HEK293 (cell line): ENCODE data around the gene SLC34A2.

Experiments
- CTCF ChIA-PET: fragments of 350-600 bp; formaldehyde crosslinking; extraction: SDS; loops from one replicate; lab custom pipeline; 2021; ENCODE audit warnings: antibody characterized with exemption; lab: Yijun Ruan, JAX
- POLR2A ChIA-PET: fragments of 300-600 bp; formaldehyde crosslinking; extraction: SDS; loops from one replicate; lab custom pipeline; 2020; ENCODE audit warnings: antibody characterized with exemption, inconsistent platforms; lab: Yijun Ruan, JAX
- H3K27ac ChIP-seq: fragments of 200-500 bp; sonication (Bioruptor generic); 2 replicates; pipeline ENCODE4 v1.5.1; 2014; ENCODE audit warnings: low read depth, low read length, control low read depth, inconsistent platforms; ENCODE audit errors: extremely low read depth
- H3K36me3 ChIP-seq, 2 experiments: fragments of 200-500 bp in 1 of 2; sonication (Bioruptor generic) in 1 of 2; 1 replicate in 1 of 2; 2 replicates in 1 of 2; pipeline ENCODE4 v1.5.1; 2014 to 2017; ENCODE audit warnings: inconsistent platforms in 2 of 2, low read length in 2 of 2; ENCODE audit not compliant: control insufficient read depth in 2 of 2, insufficient read depth in 1 of 2
- H3K4me1 ChIP-seq: fragments of 200-500 bp; sonication (Bioruptor generic); 2 replicates; pipeline ENCODE4 v1.5.1; 2014; ENCODE audit warnings: mild to moderate bottlenecking, low read length, inconsistent platforms; ENCODE audit not compliant: control insufficient read depth, insufficient read depth
- H3K4me3 ChIP-seq: 2 replicates; pipeline ENCODE4 v1.5.1; 2011; ENCODE audit warnings: low read depth, mild to moderate bottlenecking, control low read depth, low read length, moderate library complexity
- H3K9me3 ChIP-seq: fragments of 200-500 bp; sonication (Bioruptor generic); 2 replicates; pipeline ENCODE4 v1.5.1; 2014; ENCODE audit warnings: low read depth, low read length, inconsistent platforms; ENCODE audit not compliant: control insufficient read depth, insufficient read depth
- HOXA7 ChIP-seq: sonication (generic); formaldehyde crosslinking; IDR thresholded peaks from 2 replicates; pipeline ENCODE4 v1.8.1; 2022; ENCODE audit warnings: missing genetic modification reagents, borderline replicate concordance
- ZNF140 ChIP-seq: fragments of 450-650 bp; formaldehyde crosslinking; IDR thresholded peaks from 2 replicates; pipeline ENCODE4 v1.5.1; 2016; ENCODE audit warnings: missing biosample characterization, missing genetic modification characterization
- ZNF23 ChIP-seq: fragments of 450-650 bp; formaldehyde crosslinking; IDR thresholded peaks from 2 replicates; pipeline ENCODE4 v1.5.1; 2016; ENCODE audit warnings: missing biosample characterization, missing genetic modification characterization, borderline replicate concordance
- ZNF239 ChIP-seq: fragments of 450-650 bp; formaldehyde crosslinking; IDR thresholded peaks from 2 replicates; pipeline ENCODE4 v1.5.1; 2016; ENCODE audit warnings: missing biosample characterization, missing genetic modification characterization
- ZNF266 ChIP-seq: fragments of 450-650 bp; formaldehyde crosslinking; IDR thresholded peaks from 2 replicates; pipeline ENCODE4 v1.5.1; 2016; ENCODE audit warnings: missing biosample characterization, missing genetic modification characterization, low read depth
- ZNF530 ChIP-seq: fragments of 450-650 bp; formaldehyde crosslinking; IDR thresholded peaks from 2 replicates; pipeline ENCODE4 v1.5.1; 2016; ENCODE audit warnings: low read depth, missing biosample characterization, missing genetic modification characterization
- ZNF585B ChIP-seq: fragments of 450-650 bp; formaldehyde crosslinking; IDR thresholded peaks from 2 replicates; pipeline ENCODE4 v1.5.1; 2016; ENCODE audit warnings: missing biosample characterization, missing genetic modification characterization
- ZNF837 ChIP-seq: fragments of 450-650 bp; formaldehyde crosslinking; IDR thresholded peaks from 2 replicates; pipeline ENCODE4 v1.5.1; 2016; ENCODE audit warnings: missing biosample characterization, missing genetic modification characterization
- TF ChIP-seq, protein P1 (sequence below): fragments of 450-650 bp; formaldehyde crosslinking; IDR thresholded peaks from 2 replicates; pipeline ENCODE4 v1.5.0; 2017; ENCODE audit warnings: missing biosample characterization, missing genetic modification characterization, borderline replicate concordance
- TF ChIP-seq, protein P2 (sequence below): fragments of 450-650 bp; formaldehyde crosslinking; IDR thresholded peaks from 2 replicates; pipeline ENCODE4 v1.5.1; 2016; ENCODE audit warnings: missing biosample characterization, missing genetic modification characterization
- TF ChIP-seq, protein P3 (sequence below): fragments of 450-650 bp; formaldehyde crosslinking; IDR thresholded peaks from 2 replicates; pipeline ENCODE4 v1.5.1; 2016; ENCODE audit warnings: missing biosample characterization, missing genetic modification characterization
- TF ChIP-seq, protein P4 (sequence below): fragments of 450-650 bp; formaldehyde crosslinking; IDR thresholded peaks from 2 replicates; pipeline ENCODE4 v1.5.1; 2016; ENCODE audit warnings: missing biosample characterization, missing genetic modification characterization

Gene SLC34A2

DNA sequence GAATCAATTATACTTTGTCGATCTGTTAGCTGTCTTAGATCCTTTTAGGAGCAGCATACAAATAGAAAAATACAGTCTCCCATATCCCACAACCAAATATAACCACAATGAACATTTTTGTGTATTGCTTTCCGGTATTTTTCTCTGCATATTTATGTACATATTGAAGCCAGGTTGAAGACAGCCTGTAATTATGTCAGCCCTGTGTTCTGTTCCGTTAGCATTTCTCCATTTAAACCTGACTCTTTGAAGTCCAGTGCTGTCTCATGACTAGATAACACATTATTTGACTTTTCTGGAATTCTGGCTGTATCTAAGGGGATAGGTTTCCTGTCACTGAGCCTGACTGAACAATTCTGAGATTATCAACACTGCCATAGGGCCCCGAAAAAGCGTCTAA, 4.0 kb upstream of the SLC34A2 start:
- ChIA-PET POLR2A (no interaction called here), CTCF (no interaction called here)
- Histone ChIP-seq H3K4me3 (no peak overlapping the region), H3K27ac (no peak overlapping the region), H3K9me3 (no peaks in the 10 kb centered on the region), H3K36me3 (no peaks in the 10 kb centered on the region), H3K4me1 (no peaks in the 10 kb centered on the region)
- no peak for TF ChIP-seq ZNF239 (tag by site-specific recombination)
- no peak for TF ChIP-seq ZNF23
- TF ChIP-seq ZNF837 (tag by site-specific recombination): no peak
- TF ChIP-seq ZNF585B (tag by site-specific recombination): no peak
- TF ChIP-seq, protein P1, sequence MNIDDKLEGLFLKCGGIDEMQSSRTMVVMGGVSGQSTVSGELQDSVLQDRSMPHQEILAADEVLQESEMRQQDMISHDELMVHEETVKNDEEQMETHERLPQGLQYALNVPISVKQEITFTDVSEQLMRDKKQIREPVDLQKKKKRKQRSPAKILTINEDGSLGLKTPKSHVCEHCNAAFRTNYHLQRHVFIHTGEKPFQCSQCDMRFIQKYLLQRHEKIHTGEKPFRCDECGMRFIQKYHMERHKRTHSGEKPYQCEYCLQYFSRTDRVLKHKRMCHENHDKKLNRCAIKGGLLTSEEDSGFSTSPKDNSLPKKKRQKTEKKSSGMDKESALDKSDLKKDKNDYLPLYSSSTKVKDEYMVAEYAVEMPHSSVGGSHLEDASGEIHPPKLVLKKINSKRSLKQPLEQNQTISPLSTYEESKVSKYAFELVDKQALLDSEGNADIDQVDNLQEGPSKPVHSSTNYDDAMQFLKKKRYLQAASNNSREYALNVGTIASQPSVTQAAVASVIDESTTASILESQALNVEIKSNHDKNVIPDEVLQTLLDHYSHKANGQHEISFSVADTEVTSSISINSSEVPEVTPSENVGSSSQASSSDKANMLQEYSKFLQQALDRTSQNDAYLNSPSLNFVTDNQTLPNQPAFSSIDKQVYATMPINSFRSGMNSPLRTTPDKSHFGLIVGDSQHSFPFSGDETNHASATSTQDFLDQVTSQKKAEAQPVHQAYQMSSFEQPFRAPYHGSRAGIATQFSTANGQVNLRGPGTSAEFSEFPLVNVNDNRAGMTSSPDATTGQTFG: no peak
- no peak for TF ChIP-seq ZNF530 (tag by site-specific recombination)
- TF ChIP-seq, protein P2, sequence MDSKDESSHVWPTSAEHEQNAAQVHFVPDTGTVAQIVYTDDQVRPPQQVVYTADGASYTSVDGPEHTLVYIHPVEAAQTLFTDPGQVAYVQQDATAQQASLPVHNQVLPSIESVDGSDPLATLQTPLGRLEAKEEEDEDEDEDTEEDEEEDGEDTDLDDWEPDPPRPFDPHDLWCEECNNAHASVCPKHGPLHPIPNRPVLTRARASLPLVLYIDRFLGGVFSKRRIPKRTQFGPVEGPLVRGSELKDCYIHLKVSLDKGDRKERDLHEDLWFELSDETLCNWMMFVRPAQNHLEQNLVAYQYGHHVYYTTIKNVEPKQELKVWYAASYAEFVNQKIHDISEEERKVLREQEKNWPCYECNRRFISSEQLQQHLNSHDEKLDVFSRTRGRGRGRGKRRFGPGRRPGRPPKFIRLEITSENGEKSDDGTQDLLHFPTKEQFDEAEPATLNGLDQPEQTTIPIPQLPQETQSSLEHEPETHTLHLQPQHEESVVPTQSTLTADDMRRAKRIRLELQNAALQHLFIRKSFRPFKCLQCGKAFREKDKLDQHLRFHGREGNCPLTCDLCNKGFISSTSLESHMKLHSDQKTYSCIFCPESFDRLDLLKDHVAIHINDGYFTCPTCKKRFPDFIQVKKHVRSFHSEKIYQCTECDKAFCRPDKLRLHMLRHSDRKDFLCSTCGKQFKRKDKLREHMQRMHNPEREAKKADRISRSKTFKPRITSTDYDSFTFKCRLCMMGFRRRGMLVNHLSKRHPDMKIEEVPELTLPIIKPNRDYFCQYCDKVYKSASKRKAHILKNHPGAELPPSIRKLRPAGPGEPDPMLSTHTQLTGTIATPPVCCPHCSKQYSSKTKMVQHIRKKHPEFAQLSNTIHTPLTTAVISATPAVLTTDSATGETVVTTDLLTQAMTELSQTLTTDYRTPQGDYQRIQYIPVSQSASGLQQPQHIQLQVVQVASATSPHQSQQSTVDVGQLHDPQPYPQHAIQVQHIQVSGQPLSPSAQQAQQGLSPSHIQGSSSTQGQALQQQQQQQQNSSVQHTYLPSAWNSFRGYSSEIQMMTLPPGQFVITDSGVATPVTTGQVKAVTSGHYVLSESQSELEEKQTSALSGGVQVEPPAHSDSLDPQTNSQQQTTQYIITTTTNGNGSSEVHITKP: no peak
- TF ChIP-seq HOXA7: no peak
- TF ChIP-seq, protein P3, sequence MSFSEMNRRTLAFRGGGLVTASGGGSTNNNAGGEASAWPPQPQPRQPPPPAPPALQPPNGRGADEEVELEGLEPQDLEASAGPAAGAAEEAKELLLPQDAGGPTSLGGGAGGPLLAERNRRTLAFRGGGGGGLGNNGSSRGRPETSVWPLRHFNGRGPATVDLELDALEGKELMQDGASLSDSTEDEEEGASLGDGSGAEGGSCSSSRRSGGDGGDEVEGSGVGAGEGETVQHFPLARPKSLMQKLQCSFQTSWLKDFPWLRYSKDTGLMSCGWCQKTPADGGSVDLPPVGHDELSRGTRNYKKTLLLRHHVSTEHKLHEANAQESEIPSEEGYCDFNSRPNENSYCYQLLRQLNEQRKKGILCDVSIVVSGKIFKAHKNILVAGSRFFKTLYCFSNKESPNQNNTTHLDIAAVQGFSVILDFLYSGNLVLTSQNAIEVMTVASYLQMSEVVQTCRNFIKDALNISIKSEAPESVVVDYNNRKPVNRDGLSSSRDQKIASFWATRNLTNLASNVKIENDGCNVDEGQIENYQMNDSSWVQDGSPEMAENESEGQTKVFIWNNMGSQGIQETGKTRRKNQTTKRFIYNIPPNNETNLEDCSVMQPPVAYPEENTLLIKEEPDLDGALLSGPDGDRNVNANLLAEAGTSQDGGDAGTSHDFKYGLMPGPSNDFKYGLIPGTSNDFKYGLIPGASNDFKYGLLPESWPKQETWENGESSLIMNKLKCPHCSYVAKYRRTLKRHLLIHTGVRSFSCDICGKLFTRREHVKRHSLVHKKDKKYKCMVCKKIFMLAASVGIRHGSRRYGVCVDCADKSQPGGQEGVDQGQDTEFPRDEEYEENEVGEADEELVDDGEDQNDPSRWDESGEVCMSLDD (tag by site-specific recombination): no peak
- no peak for TF ChIP-seq ZNF266
- no peak for TF ChIP-seq ZNF140 (tag by site-specific recombination)
- TF ChIP-seq, protein P4, sequence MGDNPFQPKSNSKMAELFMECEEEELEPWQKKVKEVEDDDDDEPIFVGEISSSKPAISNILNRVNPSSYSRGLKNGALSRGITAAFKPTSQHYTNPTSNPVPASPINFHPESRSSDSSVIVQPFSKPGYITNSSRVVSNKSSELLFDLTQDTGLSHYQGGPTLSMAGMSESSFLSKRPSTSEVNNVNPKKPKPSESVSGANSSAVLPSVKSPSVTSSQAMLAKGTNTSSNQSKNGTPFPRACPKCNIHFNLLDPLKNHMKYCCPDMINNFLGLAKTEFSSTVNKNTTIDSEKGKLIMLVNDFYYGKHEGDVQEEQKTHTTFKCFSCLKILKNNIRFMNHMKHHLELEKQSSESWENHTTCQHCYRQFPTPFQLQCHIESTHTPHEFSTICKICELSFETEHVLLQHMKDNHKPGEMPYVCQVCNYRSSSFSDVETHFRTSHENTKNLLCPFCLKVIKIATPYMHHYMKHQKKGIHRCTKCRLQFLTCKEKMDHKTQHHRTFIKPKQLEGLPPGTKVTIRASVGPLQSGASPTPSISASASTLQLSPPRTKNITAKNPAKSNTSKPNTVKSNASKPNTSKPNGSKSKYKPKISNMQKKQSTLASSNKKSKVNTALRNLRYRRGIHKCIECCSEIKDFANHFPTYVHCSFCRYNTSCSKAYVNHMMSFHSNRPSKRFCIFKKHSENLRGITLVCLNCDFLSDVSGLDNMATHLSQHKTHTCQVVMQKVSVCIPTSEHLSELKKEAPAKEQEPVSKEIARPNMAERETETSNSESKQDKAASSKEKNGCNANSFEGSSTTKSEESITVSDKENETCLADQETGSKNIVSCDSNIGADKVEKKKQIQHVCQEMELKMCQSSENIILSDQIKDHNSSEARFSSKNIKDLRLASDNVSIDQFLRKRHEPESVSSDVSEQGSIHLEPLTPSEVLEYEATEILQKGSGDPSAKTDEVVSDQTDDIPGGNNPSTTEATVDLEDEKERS (tag by site-specific recombination): no peak
